Measurements from ENCODE around the gene ST8SIA6.

- TF ChIP-seq, protein P1, sequence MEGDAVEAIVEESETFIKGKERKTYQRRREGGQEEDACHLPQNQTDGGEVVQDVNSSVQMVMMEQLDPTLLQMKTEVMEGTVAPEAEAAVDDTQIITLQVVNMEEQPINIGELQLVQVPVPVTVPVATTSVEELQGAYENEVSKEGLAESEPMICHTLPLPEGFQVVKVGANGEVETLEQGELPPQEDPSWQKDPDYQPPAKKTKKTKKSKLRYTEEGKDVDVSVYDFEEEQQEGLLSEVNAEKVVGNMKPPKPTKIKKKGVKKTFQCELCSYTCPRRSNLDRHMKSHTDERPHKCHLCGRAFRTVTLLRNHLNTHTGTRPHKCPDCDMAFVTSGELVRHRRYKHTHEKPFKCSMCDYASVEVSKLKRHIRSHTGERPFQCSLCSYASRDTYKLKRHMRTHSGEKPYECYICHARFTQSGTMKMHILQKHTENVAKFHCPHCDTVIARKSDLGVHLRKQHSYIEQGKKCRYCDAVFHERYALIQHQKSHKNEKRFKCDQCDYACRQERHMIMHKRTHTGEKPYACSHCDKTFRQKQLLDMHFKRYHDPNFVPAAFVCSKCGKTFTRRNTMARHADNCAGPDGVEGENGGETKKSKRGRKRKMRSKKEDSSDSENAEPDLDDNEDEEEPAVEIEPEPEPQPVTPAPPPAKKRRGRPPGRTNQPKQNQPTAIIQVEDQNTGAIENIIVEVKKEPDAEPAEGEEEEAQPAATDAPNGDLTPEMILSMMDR (IDR thresholded peaks at IDR 0.05; ENCODE audit: control extremely low read depth in 1 of 3, insufficient read depth in 1 of 3, low read depth in 1 of 3, low read length in 3 of 3), result no peak
- TF ChIP-seq KDM4A (IDR thresholded peaks at IDR 0.05; ENCODE audit: low read depth, low read length, severe bottlenecking) (no peak), RAD21 (IDR thresholded peaks at IDR 0.05 in 1 of 2, conservative IDR thresholded peaks at IDR 0.05 in 1 of 2; ENCODE audit: low read depth in 2 of 2, low read length in 2 of 2) (no peak), JUND (IDR thresholded peaks at IDR 0.05; ENCODE audit: low read length) (no peak), CEBPB (IDR thresholded peaks at IDR 0.05; ENCODE audit: low read depth, low read length) (no peak), POLR2A (IDR thresholded peaks at IDR 0.05; ENCODE audit: control extremely low read depth in 1 of 2, low read depth in 2 of 2, low read length in 2 of 2) (no peak), EZH2 (IDR thresholded peaks at IDR 0.05; ENCODE audit: low read depth, low read length, severe bottlenecking) (no peak), PHF8 (conservative IDR thresholded peaks at IDR 0.05; ENCODE audit: low read depth, low read length) (no peak), NANOG (IDR thresholded peaks at IDR 0.05; ENCODE audit: insufficient read depth, low read depth, low read length, poor library complexity, severe bottlenecking) (no peak), TEAD4 (IDR thresholded peaks at IDR 0.05; ENCODE audit: low read depth, low read length) (no peak)
- TF ChIP-seq, protein P2, sequence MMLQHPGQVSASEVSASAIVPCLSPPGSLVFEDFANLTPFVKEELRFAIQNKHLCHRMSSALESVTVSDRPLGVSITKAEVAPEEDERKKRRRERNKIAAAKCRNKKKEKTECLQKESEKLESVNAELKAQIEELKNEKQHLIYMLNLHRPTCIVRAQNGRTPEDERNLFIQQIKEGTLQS (IDR thresholded peaks at IDR 0.05; ENCODE audit: insufficient read depth, low read depth, low read length), result no peak
These were observed 87.7 kb downstream of the ST8SIA6 start for GRCh38 chr10:17366705-17367104.

All from H1 (cell line).